GM18858 (cell line): ENCODE results near the gene TMEM259.
"Not testable (repeated sequence)": the region's sequence is repeated elsewhere in the genome, so short reads cannot be mapped to it uniquely, and the experiment has no call there.

Source experiments
- ATAC-seq: cut with Tn5 transposase; IDR thresholded peaks from one replicate; pipeline ENCODE4 v1.9.1; 2021; ENCODE audit not compliant: unreplicated experiment

TMEM259 gene

DNA sequence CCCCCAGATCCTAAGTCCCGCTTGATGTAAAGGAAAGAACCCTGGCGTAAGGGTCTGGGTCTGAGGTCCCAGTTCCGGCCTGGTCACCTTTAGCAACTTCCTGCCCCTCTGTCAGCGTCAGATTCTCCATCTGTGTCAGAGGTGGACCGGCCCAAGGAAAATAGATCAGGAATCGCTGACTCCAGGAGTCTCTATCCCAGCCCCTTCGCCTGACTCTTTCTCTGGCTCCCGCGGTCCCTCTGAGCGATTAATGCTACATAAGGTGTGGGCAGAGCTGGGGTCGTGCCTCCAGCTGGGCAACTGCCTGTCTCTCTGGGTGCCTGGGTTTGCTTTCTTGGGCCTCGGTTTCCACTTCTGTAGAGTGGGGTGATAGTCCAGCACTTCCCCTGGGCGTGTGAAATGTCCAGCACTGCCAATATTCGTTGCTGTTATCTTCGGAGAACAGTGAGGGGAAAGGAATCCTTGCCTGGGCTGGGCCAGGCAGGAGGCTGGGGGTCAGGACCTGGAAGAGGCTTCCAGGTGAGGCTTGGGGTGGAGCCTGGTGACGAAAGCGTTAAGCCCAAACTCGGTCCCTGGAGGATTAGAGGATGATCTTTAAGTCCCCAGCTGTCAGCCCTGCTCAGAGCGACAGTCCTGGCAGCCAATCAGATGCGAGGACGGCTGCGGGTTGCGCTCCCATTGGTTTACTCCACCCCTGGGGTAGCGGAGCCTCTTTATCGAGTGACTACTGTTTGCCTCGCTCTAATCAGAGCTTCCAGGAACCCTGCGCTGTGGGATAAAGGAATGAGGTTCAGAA lies 19.8 kb upstream of the TMEM259 start:
- ATAC-seq, result peak; percentile 28

DNA sequence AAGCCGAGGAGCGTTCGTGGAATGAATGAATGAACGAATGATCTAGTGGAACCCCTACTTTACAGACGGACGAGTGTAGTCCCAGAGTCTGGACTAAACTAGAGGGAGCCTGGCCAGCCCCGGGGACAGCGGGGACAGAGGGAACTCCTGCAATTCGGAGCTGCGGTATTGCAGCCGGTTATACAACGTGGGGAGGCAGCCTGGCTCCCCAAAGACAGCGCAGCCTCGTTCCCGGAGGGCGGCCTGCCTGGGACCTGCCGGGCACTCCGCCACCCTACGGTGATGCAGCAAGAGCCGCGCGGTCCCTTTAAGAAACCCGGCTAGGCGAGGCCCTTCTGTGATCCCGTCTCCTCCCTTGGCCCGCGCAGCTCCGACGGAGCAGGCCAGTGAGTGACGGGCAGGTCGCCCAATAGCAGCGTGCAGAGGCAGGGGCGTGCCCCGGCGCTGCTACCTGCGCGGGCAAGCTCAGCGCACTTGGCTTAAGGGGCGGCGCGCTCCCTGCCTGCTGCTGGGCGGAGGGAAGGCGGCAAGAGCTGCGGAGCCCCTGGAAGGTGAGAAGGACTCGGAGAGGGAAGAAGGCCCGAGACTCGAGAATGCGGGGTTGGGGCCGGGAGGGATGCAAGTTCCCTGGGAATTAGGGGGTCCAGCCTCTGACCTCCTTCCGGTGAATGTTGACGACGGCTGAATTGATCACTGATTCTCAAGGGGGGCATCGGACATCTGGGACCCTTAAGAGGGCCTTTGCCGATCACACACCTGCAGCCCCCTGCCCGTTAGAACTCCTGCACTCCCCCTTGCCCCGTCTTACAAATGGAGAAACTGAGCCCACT lies 18.9 kb upstream of the TMEM259 start, which contains the start of gene ABCA7:
TSS of gene ABCA7 (plus strand) at position 462 of the 830 bp plus-strand sequence. CDS start 1,255 bp downstream, outside the sequence.
- ATAC-seq, result peak; percentile 65

DNA sequence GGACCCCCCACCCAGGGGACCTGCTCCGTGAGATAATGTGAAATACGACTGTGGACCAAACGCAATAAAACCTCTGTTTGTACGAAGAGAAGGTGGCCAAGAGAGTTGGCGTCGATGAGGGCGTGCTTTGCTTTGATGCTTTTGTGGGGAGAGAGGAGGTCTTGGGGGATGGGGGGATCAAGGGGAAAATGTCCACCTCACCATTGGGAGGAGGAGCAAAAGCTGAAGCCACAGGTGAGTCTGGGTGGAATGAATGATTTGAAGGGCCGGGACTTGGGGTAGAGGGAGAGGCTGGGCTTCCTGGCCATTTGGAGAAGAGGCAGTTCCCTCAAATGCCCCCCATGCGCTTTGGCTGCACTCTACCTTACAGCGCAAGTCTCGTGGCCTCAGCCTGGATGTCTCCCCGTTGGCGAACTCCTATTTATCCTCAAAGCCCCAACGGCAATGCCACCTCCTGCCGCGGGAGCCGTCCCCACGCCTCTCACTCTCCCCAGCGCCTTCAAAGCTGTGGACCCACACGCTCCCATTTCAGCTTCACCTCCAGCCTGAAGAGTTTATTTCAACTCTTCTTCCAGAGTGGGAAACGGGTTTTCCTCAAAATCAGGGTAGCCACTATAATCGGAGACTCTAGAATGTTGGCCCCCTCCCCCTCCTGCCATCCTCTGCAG lies 18.2 kb upstream of the TMEM259 start:
- no peak for ATAC-seq

DNA sequence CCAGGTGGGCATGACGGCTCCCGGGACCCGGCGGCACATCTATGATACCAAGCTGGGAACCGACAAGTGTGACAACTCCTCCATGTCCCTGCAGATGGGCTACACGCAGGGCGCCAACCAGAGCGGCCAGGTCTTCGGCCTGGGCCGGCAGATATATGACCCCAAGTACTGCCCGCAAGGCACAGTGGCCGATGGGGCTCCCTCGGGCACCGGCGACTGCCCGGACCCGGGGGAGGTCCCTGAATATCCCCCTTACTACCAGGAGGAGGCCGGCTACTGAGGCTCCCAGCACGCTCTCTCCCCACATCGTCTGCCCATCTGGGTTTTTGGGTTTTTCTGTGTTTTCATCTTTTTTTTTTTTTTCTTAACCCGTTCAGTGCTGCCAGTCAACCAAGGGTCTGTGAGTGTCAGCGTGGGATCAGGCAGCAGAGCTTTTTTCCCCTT lies 16.7 kb upstream of the TMEM259 start:
- ATAC-seq, result no peak

DNA sequence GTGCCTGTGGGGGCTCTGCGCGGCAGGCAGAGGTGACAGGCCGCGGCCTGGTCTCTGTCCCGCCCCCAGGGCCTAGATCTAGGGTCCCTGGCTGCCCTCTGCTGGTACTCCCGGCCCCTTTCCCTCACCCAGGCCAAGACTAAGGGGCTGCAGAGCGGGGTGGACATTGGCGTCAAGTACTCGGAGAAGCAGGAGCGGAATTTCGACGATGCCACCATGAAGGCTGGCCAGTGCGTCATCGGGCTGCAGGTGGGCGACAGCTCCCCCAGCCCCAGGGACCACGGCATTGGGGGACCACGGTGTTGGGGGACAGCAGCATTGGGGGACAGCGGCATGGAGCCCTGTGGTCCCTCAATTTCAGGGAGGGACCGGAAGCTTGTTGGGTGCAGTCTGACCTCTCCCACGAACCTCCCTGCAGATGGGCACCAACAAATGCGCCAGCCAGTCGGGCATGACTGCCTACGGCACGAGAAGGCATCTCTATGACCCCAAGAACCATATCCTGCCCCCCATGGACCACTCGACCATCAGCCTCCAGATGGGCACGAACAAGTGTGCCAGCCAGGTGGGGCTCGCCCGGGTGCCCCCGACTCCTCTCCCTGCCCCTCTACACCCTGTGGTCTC lies 15.2 kb upstream of the TMEM259 start:
- ATAC-seq, result no peak

DNA sequence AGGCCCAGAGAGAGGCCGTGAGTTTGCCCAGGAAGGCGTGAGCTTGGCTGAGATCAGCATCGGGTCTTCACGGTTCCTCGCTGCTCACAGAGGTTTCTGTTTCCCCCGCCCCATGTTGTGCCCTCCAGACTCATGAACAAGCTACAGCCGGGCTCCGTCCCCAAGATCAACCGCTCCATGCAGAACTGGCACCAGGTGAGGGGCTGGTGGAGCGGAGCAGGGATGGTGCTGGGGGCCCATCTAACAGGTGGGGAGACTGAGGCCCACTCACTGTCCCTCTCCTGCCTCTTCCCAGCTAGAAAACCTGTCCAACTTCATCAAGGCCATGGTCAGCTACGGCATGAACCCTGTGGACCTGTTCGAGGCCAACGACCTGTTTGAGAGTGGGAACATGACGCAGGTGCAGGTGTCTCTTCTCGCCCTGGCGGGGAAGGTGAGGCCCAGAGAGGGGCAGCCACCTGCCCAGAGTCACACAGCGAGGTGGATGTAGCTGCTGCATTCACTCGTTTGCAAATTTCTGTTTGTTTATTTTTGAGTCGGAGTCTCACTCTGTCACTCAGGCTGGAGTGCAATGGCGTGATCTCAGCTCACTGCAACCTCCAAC lies 11.4 kb upstream of the TMEM259 start:
- no peak for ATAC-seq

DNA sequence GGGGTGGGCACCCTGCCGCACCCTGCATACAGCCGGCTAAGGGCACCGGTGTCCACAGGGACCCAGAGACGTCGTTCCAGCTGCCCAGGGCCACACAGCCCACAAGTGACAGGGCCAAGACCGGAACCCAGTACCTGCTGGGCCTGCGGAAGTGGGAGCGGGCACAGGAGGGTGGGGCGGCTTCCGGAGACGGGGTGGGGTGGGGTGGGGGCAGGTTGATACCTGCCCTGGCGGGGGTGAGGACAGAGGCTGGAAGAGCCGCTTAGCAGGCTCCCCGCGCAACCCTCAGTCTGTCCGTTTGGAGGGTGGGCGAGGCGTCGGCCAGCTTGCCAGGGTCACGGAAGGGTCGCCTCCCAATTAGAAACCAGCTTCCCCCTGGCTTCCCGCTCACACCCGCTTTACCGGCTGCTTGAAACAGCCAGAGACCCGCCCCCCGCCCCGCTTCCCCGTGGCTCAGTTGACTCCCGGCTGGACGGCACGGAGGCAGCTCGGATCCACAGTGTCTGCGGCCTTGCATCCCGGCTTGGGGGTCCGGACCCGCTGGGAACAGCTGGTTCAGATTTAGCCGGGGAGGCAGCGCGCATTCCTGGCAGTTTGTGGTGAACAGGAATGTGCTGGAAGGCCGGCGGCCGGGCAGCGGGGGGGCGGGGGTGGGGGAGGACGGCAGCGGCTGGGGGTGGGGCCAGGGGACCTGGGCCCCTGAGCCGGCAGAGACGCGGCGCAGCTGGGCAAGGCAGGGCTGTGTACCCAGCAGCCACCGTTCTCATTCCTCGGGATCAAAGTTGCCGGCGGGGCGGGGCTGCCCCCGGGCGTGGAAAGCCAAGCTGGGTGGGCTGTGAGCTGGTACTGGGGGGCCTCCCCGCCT lies 7.4 kb upstream of the TMEM259 start:
- no peak for ATAC-seq

DNA sequence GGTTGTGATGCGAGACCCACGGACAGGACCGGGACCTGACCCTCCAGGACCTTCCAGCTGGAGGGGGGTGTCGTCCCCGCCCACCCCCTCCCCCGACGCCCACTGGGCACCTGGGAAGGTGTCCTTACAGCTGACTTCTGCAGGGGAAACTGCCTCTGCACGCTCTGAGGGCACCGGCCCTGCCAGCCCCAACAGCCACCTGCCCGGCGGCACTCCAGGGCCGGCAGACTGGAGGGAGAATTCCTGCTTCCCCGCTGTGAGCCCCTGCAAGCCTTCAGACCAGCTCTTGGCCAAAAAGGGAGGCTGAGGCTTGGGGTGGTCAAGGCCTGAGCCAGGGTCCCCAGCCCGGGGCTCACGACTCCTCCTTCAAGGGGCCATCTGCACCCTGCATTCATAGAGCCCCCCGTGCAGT lies 6.7 kb upstream of the TMEM259 start:
- ATAC-seq, result no peak

DNA sequence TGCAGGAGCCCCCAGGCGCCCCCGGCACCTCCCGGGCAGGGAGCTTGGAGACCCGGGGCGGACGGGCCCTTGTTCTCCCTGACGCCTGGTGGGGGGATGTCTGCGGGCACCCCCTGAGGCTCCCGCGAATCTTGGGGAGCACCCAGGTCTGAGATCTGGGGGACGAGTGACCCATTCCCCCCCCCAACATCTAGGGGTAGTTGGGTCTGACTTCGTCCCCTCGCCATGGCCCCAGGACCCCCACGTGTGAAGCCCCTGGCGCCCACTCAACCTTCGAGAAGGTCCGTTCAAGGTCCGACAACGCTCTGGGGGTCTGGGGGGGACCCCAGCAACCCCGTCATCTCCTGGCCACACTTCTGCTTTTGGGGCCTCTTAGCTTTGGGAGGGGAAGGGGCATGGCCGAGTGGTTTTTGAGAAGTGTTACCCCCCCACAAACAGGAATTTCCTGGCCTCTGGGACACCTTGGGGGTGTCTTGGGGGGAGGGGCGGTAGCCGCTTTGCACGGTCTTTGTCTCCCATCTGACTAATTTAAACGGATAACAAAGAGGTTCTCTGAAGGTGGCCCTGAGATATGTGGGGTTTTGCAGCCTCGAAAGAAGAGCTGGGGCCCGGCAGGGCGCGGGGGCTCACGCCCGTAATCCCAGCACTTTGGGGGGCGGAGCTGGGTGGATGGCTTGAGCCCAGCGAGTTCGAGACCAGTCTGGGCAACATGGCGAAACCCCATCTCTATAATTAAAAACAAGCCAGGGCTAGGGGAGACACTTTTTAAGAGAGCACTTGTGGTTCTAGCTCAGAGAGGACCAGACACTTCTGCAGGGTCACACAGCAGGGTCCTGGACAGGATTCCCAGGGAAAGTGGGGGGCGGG lies 6.1 kb upstream of the TMEM259 start:
- no peak for ATAC-seq

DNA sequence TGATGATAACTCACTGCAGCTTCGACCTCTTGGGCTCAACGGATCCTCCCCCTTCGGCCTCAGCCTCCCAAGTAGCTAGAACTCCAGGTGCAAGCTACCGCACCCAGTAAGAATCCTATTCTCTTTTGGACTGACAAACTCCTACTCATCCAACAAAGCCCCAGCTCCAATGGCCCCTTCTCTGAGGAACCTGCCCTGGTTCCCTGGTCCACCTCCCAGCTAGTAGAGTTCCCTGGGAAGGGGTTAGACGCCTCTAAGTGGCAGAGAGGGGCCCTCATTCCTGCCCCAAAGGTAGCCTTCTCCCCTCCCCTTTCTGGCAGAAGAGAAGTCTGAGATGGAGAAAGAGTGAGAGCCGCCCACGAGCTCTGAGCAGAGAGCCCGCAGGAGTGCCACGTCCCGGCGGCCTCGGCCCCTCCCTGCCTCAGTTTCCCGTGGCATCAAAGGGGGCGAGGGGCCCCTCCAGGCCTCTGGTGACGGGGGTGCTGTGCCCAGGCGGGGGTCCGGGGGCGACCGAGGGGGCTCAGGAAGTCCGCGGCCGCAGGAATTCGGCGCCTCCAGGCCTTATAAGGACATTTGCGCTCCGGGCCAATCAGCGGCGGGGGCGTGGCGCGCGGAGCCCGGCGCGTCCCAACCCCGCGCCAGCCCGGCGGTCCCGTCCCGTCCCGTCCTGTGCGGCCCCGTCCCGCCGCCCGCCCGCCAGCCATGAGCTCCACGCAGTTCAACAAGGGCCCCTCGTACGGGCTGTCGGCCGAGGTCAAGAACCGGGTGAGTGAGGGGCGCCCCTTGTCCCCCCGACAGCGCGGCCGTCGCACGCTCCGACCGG lies 5.2 kb upstream of the TMEM259 start, which contains the start of gene CNN2:
TSS of gene CNN2 (plus strand) at position 649 of the 823 bp plus-strand sequence. CDS start at position 703, 54 bp downstream.
- no peak for ATAC-seq

DNA sequence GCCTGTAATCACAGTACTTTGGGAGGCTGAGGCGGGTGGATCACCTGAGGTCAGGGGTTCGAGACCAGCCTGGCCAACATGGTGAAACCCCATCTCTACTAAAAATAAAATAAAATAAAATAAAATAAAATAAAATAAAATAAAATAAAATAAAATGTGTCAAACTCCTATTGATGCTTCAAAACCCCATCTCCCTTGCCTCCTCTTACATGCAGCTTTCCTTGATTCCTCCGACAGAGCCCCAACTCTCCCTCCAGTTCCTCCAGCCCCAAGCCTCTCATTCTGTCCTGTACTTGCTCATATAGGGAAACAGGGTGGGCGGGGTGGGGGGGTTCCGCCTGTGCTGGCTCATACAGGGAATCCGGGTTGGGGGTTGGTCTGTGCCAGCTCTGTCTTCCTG lies 4.2 kb upstream of the TMEM259 start:
- not testable (repeated sequence) for ATAC-seq

DNA sequence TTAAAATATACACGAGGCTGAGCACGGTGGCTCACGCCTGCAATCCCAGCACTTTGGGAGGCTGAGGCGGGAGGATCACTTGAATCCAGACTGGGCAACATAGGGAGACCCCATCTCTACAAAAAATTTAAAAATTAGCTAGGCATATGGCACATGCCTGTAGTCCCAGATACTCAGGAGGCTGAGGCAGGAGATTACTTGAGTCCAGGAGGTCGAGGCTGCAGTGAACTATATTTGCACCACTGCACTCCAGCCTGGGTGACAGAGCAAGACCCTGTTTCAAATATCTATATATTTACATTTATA lies 2.9 kb upstream of the TMEM259 start:
- not testable (repeated sequence) for ATAC-seq

DNA sequence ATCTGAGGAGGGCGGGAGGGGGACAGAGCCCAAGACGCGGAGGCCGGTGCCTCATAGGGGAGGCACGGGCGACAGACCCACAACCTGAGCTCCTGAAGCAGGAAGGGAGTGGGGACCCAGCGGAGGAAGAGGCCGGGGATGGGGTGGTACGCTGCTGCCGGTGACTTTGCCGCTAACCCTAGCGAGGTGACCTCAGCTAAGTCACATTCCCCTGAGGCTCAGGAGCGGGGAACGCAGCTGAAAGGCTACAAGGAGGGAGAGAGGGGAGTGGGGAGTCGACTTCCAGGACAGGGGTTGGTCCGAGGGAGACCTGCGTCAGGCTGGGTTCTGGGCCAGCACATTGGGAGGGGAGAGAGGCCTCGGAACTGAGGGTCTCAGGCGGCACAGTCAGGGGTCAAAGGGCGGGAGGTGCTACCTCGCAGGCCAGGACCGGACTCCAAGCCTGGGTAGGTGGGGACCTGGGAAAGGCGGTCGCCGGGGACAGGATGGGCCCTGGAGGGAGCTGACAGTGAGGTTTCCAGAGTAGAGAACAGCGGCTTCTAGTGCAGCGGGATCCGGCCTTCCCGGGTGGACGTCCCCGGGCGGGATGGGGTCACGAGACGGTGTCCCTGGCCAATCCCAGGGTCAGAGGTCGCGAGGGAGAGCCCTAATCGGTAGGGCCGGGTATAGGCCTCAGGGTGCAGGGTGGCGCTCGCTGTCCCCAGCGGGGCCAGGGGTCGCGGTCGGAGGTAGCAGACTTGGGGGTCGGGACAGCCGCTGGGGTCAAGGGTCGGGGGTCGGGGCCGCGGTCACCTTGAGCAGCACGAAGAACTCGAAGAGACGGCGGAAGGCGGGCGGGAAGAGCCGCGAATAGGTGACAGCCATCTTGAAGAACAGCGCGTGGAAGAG lies 699 bp downstream of the TMEM259 start:
- ATAC-seq, result no peak

DNA sequence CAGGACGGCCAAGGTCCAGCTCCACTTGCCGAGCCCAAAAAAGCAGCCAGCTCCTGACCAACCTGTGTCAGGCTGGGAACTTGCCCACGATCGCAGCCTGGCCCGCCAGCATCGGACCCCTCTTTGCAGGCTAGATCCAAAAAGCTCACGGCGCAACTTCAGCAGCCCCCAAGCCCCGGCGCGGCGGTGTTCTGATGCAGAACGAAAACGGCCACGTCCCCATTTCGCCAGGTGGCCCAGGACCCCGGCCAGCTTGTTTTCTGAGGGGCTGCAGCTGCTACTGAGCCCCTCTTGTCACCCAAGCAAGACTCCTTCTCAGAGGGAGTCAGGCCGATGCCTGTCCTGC lies 1.3 kb downstream of the TMEM259 start:
- ATAC-seq, result no peak

DNA sequence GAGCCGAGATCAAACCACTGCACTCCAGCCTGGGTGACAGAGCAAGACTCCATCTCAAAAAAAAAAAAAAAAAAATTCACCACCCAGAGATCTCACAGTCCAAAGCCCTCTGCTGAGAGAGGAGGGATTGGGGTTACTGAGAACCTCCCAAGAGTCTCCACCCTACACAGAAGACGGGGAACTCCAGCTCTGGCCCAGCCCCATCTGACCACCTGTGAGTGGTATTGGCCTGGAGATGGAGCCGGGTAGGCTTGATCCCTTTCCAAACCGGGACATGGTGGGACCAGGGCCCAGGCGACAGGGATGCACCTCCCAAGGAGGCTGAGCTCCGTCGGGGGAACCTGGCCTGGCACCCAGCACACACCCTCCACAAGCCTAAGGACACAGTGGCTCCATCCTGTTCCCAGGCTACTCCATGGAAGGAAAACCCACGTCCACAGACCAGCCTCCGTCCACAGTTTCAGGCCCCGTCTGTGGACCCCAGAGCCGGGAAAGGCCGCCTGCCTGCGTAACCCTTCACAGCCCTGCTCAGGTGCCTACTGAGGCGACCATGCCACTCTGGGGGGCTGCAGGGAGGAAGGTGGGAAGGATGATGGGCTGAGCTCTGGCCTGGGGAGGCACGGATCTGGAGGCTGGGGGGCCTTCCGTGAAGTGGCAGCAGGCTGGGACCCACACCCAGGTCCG lies 1.8 kb downstream of the TMEM259 start:
- ATAC-seq, result no peak

DNA sequence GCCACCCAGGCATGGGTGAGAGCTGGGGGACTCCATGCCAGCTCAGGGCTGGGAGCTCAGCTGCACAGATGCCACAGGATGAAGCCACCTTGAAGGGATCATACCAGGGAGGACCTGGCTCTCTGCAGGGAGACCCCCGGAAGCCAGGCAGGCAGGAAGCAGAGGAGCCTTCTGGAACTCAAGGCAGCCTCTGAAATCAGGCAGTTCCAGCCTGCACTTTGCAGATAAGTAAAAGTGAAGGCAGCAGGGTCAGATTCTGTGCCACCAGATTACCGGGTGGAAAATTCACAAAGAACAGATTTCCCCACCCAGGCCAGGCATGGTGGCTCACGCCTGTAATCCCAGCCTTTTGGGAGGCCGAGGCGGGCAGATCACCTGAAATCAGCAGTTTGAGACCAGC lies 2.5 kb downstream of the TMEM259 start:
- no peak for ATAC-seq
